Colonic mucosa (tissue), 4 donors: ENCODE measurements around the gene AP3S1. TPM values are rescaled to one million over a fixed set of nuclear protein-coding genes. Genes with fewer than 3 reads are reported as not detected.
"Not testable (repeated sequence)": the region's sequence is repeated elsewhere in the genome, so short reads cannot be mapped to it uniquely, and the experiment has no call there.

Experiments used
- DNase-seq: peaks from one replicate; pipeline ENCODE4 v3.0.0-alpha.2; 2020
- H3K27ac ChIP-seq: fragments of 200-600 bp; one replicate; pipeline ENCODE4 v1.8.0; 2021
- H3K27me3 ChIP-seq: fragments of 200-600 bp; one replicate; pipeline ENCODE4 v1.8.0; 2021
- H3K36me3 ChIP-seq: fragments of 200-600 bp; one replicate; pipeline ENCODE4 v1.8.0; 2021
- H3K4me1 ChIP-seq: fragments of 200-600 bp; one replicate; pipeline ENCODE4 v1.8.0; 2021; ENCODE audit warnings: mild to moderate bottlenecking
- H3K4me3 ChIP-seq: fragments of 200-600 bp; one replicate; pipeline ENCODE4 v1.8.0; 2021
- H3K9ac ChIP-seq, 2 donors: one replicate each; pipeline ENCODE4 v1.7.0; 2013; ENCODE audit warnings: control low read depth in 2 of 2, low read depth in 2 of 2, low read length in 2 of 2
- H3K9me3 ChIP-seq: fragments of 200-600 bp; one replicate; pipeline ENCODE4 v1.8.0; 2021
- CTCF ChIP-seq: fragments of 200-600 bp; IDR thresholded peaks from one replicate; pipeline ENCODE4 v1.8.0; 2022; ENCODE audit warnings: antibody characterized with exemption, mild to moderate bottlenecking
- intact Hi-C: fragments of 100-400 bp; cut with DNase I; formaldehyde crosslinking; loops from one replicate; pipeline ENCODE4 v1.14.1; 2022
- total RNA-seq, 2 donors: library from RNA; stranded (reverse); fragmentation: NEBNext Ultra II Directional in 1 of 2; extraction: Animal tissue kit (Norgen Biotek cat#: 25700) in 1 of 2; gene quantifications; one replicate each; pipeline ENCODE4 v1.2.1, GENCODE V29; 2021
- donor health status: healthy.
- donor health status: DM: no; HTN: no; CAD: no.
- donor health status: DM: no; HTN: no; CAD: no.

Gene AP3S1
- total RNA-seq, 2 donors from 2014 or later, result 56.7 to 105 TPM

DNA sequence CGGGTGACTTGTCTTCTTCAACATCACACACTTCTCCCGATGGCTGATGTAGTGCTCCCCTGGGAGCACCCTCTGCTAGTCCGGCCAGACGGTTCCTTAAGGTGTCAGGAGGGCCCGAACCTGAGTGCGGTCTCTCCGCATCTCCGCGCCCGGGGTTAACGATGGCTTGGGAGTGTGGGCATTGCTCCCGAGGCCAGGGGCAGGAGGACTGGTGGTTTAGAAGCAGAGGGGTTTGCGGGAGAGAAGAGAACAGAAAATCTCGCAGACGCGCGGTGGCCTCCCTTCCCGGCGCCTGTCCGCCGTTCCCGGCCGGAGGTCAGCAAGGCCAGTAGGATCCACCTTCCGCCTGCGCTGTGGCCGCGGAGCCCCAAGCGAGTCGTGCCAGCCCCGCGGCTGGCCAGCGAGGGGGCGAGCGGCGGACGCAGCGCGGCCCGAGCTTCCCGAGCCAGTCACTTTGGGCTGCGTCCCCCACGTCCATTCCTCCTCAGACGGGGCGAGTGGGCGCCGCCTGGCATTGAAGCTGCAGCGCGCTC, 26.0 kb upstream of the AP3S1 start:
- no peak overlapping the region for H3K27ac ChIP-seq
- H3K9ac ChIP-seq, result no peak overlapping the region
- H3K4me3 ChIP-seq, result peak overlapping the region; percentile 25
- no peak for TF ChIP-seq CTCF
- H3K36me3 ChIP-seq, result no peaks in the 10 kb centered on the region
- H3K9me3 ChIP-seq, result no peaks in the 10 kb centered on the region
- intact Hi-C loops, result no loop called here
- no peak for DNase-seq
- peaks cover 22% of the 10 kb centered on the region for H3K27me3 ChIP-seq
- H3K4me1 ChIP-seq, result no peaks in the 10 kb centered on the region

- Histone ChIP-seq H3K9ac (no peak within 1 kb of the TSS), H3K27me3 (peaks cover 22% of the 10 kb centered on the region), H3K4me3 (peak within 1 kb of the TSS; percentile 25), H3K9me3 (no peaks in the 10 kb centered on the region), H3K36me3 (no peaks in the 10 kb centered on the region), H3K27ac (no peak within 1 kb of the TSS), H3K4me1 (no peaks in the 10 kb centered on the region)
- no peak for DNase-seq
- intact Hi-C loops, result no loop called here
- no peak for TF ChIP-seq CTCF
These were observed 25.3 kb upstream of the AP3S1 start, which contains the start of gene CDO1 for GRCh38 chr5:115816226-115817081. Gene CDO1 (minus strand): TSS chr5:115816659. CDS start chr5:115816397, 262 bp downstream.

- Histone ChIP-seq H3K27me3 (peaks cover 22% of the 10 kb centered on the region), H3K4me3 (no peak overlapping the region), H3K9ac (no peak overlapping the region), H3K9me3 (no peaks in the 10 kb centered on the region), H3K27ac (no peak overlapping the region), H3K36me3 (no peaks in the 10 kb centered on the region), H3K4me1 (no peaks in the 10 kb centered on the region)
- intact Hi-C loops, result no loop called here
- no peak for TF ChIP-seq CTCF
- DNase-seq, result no peak
These were observed 24.3 kb upstream of the AP3S1 start for GRCh38 chr5:115817386-115817785.

DNA sequence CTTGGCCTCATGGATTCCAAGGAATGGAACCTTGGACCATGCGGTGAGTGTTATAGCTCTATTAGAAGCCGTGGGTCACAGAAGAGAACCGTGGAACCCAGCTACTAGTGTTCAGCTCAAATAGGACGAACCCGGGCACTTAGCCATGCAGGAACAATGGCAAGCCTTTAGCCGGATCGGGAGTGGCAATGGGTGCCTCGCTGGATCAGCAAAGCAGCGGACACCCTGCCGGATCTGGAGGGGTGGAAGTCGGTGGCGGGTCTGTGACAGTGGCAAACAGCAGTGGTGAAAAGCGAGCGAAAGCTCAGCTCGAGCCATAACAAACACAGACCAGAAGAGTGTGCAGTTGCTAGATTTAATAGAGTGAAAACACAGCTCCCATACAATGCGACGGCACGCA, 22.9 kb upstream of the AP3S1 start:
- DNase-seq, result no peak
- Histone ChIP-seq H3K4me3 (no peak overlapping the region), H3K36me3 (no peaks in the 10 kb centered on the region), H3K27ac (no peak overlapping the region), H3K9ac (no peak overlapping the region), H3K9me3 (no peaks in the 10 kb centered on the region), H3K4me1 (no peaks in the 10 kb centered on the region), H3K27me3 (peaks cover 22% of the 10 kb centered on the region)
- no peak for TF ChIP-seq CTCF
- intact Hi-C loops, result no loop called here

- H3K36me3 ChIP-seq, result no peaks in the 10 kb centered on the region
- no peak overlapping the region for H3K9ac ChIP-seq
- no peak for DNase-seq
- no peaks in the 10 kb centered on the region for H3K9me3 ChIP-seq
- TF ChIP-seq CTCF, result no peak
- H3K4me1 ChIP-seq, result no peaks in the 10 kb centered on the region
- intact Hi-C loops, result no loop called here
- H3K27me3 ChIP-seq, result peaks cover 15% of the 10 kb centered on the region
- H3K27ac ChIP-seq, result no peak overlapping the region
- no peak overlapping the region for H3K4me3 ChIP-seq
These were observed 20.9 kb upstream of the AP3S1 start for GRCh38 chr5:115820846-115821245.

DNA sequence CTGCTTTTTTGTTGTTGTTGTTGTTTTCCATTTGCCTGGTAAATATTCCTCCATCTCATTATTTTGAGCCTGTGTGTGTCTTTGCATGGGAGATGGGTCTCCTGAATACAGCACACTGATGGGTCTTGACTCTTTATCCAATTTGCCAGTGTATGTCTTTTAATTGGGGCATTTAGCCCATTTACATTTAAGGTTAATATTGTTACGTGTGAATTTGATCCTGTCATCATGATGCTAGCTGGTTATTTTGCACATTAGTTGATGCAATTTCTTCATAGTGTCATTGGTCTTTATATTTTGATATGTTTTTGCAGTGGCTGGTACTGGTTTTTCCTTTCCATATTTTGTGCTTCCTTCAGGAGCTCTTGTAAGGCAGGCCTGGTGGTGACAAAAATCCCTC, 16.8 kb upstream of the AP3S1 start:
- H3K9ac ChIP-seq, H3K4me3 ChIP-seq, H3K4me1 ChIP-seq, H3K9me3 ChIP-seq, H3K36me3 ChIP-seq, intact Hi-C loops, H3K27me3 ChIP-seq, DNase-seq, H3K27ac ChIP-seq: not testable (repeated sequence)
